Measurements from ENCODE around the gene ADAM17.
"Not testable (repeated sequence)": the region's sequence is repeated elsewhere in the genome, so short reads cannot be mapped to it uniquely, and the experiment has no call there.

Gene ADAM17

GRCh38 chr2:9519250-9519649 is 36.4 kb downstream of the ADAM17 start:
- DNase-seq (ENCODE audit: low read depth) = peak; percentile 65

- DNase-seq (ENCODE audit: low read depth) = no peak
These were observed 36.9 kb downstream of the ADAM17 start for GRCh38 chr2:9518780-9519179.

DNA sequence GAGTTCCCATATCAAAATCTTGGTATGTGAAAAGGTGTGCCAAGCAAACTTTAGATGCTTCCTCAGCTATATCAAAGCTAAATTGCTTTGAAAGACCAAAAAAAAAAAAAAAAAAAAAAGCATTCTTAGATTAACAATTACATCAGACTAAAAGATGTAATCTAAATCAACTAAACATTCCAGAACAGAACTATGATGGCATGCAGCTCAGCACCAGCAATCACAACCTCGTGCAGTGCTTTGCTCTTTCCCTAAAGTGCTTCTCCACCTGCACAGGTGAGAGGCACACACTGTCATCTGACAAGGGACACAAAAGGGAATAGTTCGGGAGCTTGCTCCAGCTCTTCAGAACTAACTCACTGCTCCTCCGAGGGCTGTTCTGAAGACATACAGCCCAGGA is 37.5 kb downstream of the ADAM17 start:
- peak; percentile 19 for DNase-seq (ENCODE audit: low read depth)

DNA sequence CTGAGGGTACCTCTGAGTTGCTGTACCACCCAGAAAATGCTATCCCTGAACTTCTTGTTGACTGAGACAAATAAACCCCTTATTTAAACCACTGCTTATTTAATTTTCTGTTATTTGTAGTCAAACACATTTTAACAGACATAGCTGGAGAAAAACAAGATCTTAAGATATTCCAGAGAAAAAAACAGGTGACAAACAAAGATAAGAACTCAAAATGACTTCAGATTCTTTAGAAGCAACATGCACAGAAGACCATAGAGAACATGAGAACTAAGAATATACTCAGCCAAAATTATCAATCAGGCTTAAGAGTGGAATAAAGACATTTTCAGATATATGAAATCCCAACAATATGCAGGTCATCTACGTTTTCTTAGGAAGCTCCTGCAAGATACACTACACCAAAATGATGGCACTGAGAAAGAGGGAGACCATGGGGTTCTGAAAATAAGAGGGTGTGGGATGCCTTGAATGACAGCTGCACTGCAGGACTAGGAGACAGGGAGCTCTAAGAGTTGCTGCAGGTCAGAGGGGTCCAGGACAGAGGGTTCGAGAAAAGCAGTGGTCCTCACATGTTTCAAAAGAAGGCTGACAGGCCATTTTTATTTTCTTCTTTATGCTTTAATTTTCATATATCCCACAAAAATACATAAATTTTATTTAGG is 38.4 kb downstream of the ADAM17 start:
- DNase-seq (ENCODE audit: low read depth) = no peak

DNA sequence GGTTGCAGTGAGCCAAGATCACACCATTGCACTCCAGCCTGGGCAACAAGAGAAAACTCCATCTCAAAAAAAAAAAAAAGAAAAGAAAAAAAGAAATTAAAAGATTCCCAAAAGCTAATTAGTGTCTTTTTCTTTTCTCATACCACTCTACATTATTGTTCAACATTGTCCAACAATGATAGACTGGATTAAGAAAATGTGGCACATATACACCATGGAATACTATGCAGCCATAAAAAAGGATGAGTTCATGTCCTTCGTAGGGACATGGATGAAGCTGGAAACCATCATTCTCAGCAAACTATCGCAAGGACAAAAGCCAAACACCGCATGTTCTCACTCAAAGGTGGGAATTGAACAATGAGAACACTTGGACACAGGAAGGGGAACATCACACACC is 41.7 kb downstream of the ADAM17 start:
- not testable (repeated sequence) for DNase-seq (ENCODE audit: low read depth)

DNA sequence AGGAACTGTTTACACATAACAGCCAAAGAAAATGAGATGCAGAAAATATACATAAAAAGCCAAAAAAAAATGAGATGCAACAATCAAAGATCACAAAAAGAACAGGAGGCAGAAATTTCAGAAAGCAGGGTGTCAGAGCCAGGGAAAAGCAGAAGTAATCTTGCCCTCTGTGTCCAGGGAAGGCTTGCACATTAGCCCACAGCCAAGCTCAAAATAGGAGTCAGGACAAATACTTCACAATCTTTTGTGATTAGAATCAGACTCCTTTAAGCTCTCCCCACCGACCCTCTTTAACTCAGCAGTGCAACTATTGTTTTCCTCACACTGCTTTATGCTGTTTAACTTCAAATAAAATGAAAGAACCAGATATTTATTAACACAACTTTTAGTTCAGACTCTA is 46.7 kb downstream of the ADAM17 start:
- DNase-seq (ENCODE audit: low read depth) = no peak

GRCh38 chr2:9498210-9498609 is 57.4 kb downstream of the ADAM17 start:
- DNase-seq (ENCODE audit: low read depth) = no peak

DNA sequence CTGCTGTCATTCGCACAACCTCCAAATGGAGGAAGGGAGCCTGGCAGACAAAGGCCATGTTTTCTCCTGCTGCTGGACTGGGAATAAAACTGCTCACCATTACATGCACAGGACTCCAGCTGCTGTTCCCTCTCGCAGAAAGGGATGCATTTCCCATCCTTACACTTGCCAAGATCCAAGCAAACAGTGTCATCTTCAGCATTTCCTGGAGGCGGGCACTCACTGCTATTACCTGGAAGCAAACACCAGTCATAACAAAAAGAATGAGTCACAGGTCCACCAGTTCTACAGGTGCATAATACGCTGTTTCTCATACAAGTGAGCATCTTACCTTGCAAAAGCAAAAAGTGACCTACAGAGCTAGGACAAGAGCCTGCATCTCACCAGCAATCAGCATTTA is 58.6 kb downstream of the ADAM17 start:
- DNase-seq (ENCODE audit: low read depth) = no peak

DNA sequence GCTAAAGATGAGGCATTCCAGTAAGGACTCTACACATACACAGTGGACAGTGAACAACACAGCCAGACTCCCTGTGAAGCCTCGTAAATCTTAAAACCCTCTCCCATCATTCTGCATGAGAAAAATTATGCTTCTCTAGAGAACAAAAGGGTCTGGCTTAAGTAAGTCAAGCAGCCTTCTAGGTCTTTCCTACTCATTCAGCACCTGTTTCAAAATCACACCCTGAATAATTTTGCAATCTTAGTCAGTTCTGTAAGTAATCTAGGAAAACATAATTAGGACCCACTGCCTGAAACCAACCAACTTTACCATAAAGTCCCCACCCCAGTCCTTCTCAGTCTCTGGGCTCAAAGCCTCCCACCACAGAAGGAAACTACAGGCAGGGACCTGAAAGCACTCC is 61.5 kb downstream of the ADAM17 start:
- no peak for DNase-seq (ENCODE audit: low read depth)

GRCh38 chr2:9493478-9493877 is 62.2 kb downstream of the ADAM17 start:
- DNase-seq (ENCODE audit: low read depth) = no peak

DNA sequence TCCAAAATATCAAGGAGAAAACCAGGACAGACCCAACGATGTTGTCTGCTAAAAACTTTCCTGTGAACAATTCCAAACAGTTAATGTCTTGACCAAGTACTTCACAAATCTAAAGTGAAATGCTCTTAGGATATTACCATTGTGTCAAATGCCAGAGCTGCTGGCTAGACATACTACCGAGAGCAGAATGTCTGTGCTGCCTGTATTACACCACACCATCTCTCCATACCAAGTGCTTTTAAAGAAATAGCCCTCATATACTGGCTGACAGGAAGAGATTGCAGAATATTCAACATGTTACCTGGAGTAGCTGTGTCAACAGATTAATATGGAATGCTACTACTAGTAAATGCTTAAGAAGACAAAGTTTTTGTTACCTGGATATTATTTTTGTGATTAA is 62.7 kb downstream of the ADAM17 start:
- no peak for DNase-seq (ENCODE audit: low read depth)

GRCh38 chr2:9490789-9491188 is 64.8 kb downstream of the ADAM17 start:
- DNase-seq (ENCODE audit: low read depth) = no peak

GRCh38 chr2:9488583-9489547 is 66.8 kb downstream of the ADAM17 start:
- DNase-seq (ENCODE audit: low read depth) = peak; percentile 50

DNA sequence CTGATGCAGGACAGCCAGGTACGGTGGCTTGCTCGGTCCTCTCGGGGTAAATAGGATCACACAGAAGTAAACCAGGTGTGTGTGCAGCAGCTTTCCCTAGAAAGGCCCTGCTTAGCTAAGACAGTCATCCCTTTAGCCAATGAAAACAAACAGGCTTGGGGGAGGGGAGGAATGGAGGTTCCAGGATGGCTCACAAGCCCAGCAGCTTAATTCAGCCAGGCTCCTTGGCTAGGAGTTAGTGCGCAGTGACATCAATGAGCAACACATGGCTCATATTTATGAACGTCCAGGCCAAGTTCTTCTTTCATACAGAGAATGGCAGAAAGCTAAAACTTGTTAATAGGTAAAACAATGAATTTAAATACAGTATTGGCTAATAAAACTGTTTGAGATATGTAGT is 71.1 kb downstream of the ADAM17 start:
- no peak for DNase-seq (ENCODE audit: low read depth)

DNA sequence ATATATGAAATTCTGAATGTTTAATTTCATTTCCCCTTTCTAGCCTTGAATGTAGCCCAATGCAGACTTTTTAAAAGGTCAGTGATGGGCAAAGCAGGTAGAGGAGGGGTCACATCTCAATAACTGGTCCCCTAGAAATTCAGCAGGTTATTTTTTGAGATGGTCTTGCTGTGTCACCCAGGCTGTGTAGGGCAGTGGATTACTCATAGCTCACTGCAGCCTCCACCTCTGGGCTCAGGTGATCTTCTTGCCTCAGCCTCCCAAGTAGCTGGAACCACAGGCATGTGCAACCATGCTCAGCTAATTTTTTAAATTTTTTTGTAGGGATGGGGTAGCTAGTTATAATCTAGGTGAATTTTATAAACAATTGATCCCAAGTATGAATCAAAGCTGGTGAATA is 72.5 kb downstream of the ADAM17 start:
- no peak for DNase-seq (ENCODE audit: low read depth)

- DNase-seq (ENCODE audit: low read depth) = no peak
These were observed 75.5 kb downstream of the ADAM17 start for GRCh38 chr2:9480157-9480556.

DNA sequence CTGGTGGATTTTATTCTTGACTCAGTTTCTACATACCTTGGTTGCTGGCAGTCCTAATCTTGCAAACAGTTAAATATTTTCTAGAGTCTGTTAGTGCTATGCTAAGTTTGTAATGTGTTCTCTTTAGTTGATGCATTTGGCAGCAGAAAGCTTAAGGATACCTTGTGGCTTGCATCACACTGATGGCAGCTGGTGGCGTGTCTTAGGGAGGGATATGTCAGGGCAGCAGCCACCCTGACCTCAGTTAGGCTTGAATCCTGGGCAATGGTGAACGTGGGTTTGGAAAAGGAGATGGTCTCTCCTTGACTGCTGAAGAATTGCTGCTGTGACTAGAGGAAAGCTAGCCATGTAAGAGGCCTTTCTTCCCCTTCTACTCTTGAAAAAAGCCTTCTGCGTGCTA is 77.1 kb downstream of the ADAM17 start:
- DNase-seq (ENCODE audit: low read depth) = no peak

GRCh38 chr2:9477914-9478313 is 77.7 kb downstream of the ADAM17 start:
- no peak for DNase-seq (ENCODE audit: low read depth)

GRCh38 chr2:9474361-9475057 is 81.1 kb downstream of the ADAM17 start, which contains the start of gene IAH1:
Gene IAH1 (plus strand): TSS chr2:9474551. CDS start chr2:9474567, 16 bp downstream.
- DNase-seq (ENCODE audit: low read depth) = peak; percentile 20

DNA sequence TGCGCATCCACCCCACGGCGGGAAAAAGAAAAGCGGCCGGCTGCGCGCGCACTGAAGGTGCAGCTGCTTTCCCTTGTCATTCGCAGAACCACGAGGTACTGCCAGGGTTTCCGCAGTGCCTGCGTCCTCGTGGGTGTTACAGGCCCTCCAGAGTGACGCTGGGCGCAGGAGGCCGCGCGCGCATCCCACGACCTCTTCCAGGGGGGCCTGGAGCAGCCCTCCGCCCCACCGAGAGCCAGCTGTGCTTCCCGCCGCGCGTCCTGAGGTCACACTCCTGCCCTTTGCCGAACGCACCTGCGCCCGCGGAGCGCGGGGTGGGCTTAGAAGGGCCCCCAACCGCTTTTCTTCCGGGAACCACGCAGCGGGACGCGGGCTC is 81.7 kb downstream of the ADAM17 start:
- peak; percentile 37 for DNase-seq (ENCODE audit: low read depth)

GRCh38 chr2:9473308-9473984 is 82.2 kb downstream of the ADAM17 start:
- no peak for DNase-seq (ENCODE audit: low read depth)

DNA sequence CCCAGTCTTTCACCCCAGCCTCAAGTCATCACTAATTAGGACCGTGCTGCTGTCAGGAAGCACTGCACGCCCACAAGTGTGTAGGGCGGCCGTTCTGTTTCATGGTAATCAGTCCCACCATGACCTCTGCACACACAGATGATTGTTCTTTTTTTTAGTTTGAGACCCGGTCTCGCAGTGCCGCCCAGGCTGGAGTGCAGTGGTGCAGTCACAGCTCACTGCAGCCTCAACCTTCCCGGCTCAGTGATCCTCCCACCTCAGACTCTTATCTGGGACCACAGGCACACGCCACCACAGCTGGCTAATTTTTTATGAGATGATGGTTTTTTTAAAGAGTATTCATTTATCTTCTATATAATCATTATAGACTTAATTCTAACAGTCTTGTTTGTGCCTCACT is 83.1 kb downstream of the ADAM17 start:
- DNase-seq (ENCODE audit: low read depth) = no peak
